SU-DHL-6 (cell line): ENCODE measurements around the gene CCDC86.

Source experiments
- H2AFZ ChIP-seq: fragments of 200-600 bp; sonication (generic); 2 replicates; pipeline ENCODE4 v1.6.1; 2014; ENCODE audit warnings: low read depth, mild to moderate bottlenecking, moderate library complexity, mixed read lengths, antibody characterized with exemption, low read length; ENCODE audit not compliant: severe bottlenecking
- H3F3A ChIP-seq: fragments of 200-600 bp; shearing (Covaris generic); 2 replicates; pipeline ENCODE4 v1.6.0; 2016; ENCODE audit warnings: antibody characterized with exemption, mild to moderate bottlenecking; ENCODE audit not compliant: insufficient read depth
- H3K27ac ChIP-seq: fragments of 200-600 bp; sonication (generic); 2 replicates; pipeline ENCODE4 v1.5.1; 2016; ENCODE audit warnings: low read depth, mild to moderate bottlenecking, low read length, moderate library complexity, mixed read lengths
- H3K27me3 ChIP-seq: fragments of 200-600 bp; sonication (generic), shearing (Covaris generic); 2 replicates; pipeline ENCODE4 v1.6.0; 2014; ENCODE audit warnings: mild to moderate bottlenecking, low read length
- H3K36me3 ChIP-seq: fragments of 200-600 bp; sonication (generic); 2 replicates; pipeline ENCODE4 v1.6.1; 2014; ENCODE audit warnings: mild to moderate bottlenecking, low read length, mixed read lengths
- H3K4me2 ChIP-seq: fragments of 300-600, 200-600 bp; shearing (Covaris generic), sonication (generic); 2 replicates; pipeline ENCODE4 v1.6.0; 2014; ENCODE audit warnings: low read length, low read depth, mild to moderate bottlenecking; ENCODE audit not compliant: poor library complexity, severe bottlenecking
- H3K4me3 ChIP-seq: fragments of 200-600 bp; sonication (generic); 2 replicates; pipeline ENCODE4 v1.5.1; 2014; ENCODE audit warnings: antibody characterized with exemption, low read length, mild to moderate bottlenecking, mixed read lengths; ENCODE audit not compliant: insufficient read depth, poor library complexity, severe bottlenecking
- H3K79me2 ChIP-seq: fragments of 200-600 bp; sonication (generic); 2 replicates; pipeline ENCODE4 v1.6.1; 2014; ENCODE audit warnings: mild to moderate bottlenecking, low read length, moderate library complexity; ENCODE audit not compliant: insufficient read depth
- H3K9ac ChIP-seq: fragments of 200-600 bp; sonication (generic); 2 replicates; pipeline ENCODE4 v1.7.0; 2014; ENCODE audit warnings: mild to moderate bottlenecking, low read length
- H3K9me2 ChIP-seq: fragments of 200-600 bp; sonication (generic); replicated peaks from 2 replicates; pipeline ENCODE4 v1.6.1; 2014; ENCODE audit warnings: low read length; ENCODE audit not compliant: insufficient read depth
- H3K9me3 ChIP-seq: fragments of 200-600 bp; sonication (generic); 2 replicates; pipeline ENCODE4 v1.6.1; 2014; ENCODE audit warnings: low read length, mixed read lengths; ENCODE audit not compliant: insufficient read depth
- H4K20me1 ChIP-seq: fragments of 200-600 bp; sonication (generic); 2 replicates; pipeline ENCODE4 v1.6.1; 2014; ENCODE audit warnings: low read depth, mild to moderate bottlenecking, antibody characterized with exemption, low read length, moderate library complexity, mixed read lengths
- EZH2phosphoT487 ChIP-seq: fragments of 200-600 bp; sonication (generic), shearing (Covaris generic); conservative IDR thresholded peaks from 2 replicates; pipeline ENCODE4 v1.6.1; 2018; ENCODE audit warnings: mild to moderate bottlenecking, antibody characterized with exemption, low read length, moderate library complexity, mixed read lengths
- TF ChIP-seq, protein P1 (sequence below): fragments of 200-600 bp; sonication (generic); IDR thresholded peaks from one replicate; pipeline ENCODE4 v1.5.1; 2017; ENCODE audit warnings: antibody characterized with exemption, mild to moderate bottlenecking, low read length, moderate library complexity; ENCODE audit not compliant: insufficient read depth, poor library complexity, severe bottlenecking

The CCDC86 gene

DNA sequence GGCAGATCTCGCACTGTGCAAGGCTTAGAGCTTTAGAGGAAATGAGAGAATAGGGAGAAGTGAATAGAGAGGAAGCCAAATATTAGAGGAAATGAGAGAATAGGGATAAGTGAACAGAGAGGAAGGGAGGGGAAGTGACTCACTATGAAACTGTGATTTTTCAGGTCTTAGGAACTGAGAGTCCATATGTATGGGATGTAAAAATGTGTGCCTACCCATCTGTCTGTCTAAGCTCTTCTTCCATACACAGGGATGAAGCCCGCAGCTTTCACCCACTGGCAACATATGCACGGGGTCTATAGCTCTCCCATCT lies 6.4 kb upstream of the CCDC86 start:
- H3K9me2 ChIP-seq, result no peaks in the 10 kb centered on the region
- no peaks in the 10 kb centered on the region for H3K79me2 ChIP-seq
- no peak overlapping the region for H3K9ac ChIP-seq
- no peak for TF ChIP-seq EZH2phosphoT487
- TF ChIP-seq, protein P1, sequence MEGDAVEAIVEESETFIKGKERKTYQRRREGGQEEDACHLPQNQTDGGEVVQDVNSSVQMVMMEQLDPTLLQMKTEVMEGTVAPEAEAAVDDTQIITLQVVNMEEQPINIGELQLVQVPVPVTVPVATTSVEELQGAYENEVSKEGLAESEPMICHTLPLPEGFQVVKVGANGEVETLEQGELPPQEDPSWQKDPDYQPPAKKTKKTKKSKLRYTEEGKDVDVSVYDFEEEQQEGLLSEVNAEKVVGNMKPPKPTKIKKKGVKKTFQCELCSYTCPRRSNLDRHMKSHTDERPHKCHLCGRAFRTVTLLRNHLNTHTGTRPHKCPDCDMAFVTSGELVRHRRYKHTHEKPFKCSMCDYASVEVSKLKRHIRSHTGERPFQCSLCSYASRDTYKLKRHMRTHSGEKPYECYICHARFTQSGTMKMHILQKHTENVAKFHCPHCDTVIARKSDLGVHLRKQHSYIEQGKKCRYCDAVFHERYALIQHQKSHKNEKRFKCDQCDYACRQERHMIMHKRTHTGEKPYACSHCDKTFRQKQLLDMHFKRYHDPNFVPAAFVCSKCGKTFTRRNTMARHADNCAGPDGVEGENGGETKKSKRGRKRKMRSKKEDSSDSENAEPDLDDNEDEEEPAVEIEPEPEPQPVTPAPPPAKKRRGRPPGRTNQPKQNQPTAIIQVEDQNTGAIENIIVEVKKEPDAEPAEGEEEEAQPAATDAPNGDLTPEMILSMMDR, result no peak
- no peak overlapping the region for H2AFZ ChIP-seq
- no peak overlapping the region for H3K4me2 ChIP-seq
- no peak overlapping the region for H3K27ac ChIP-seq
- no peaks in the 10 kb centered on the region for H3K9me3 ChIP-seq
- H3K27me3 ChIP-seq, result no peaks in the 10 kb centered on the region
- no peaks in the 10 kb centered on the region for H3K36me3 ChIP-seq
- no peaks in the 10 kb centered on the region for H4K20me1 ChIP-seq
- no peaks in the 10 kb centered on the region for H3F3A ChIP-seq
- H3K4me3 ChIP-seq, result no peak overlapping the region

DNA sequence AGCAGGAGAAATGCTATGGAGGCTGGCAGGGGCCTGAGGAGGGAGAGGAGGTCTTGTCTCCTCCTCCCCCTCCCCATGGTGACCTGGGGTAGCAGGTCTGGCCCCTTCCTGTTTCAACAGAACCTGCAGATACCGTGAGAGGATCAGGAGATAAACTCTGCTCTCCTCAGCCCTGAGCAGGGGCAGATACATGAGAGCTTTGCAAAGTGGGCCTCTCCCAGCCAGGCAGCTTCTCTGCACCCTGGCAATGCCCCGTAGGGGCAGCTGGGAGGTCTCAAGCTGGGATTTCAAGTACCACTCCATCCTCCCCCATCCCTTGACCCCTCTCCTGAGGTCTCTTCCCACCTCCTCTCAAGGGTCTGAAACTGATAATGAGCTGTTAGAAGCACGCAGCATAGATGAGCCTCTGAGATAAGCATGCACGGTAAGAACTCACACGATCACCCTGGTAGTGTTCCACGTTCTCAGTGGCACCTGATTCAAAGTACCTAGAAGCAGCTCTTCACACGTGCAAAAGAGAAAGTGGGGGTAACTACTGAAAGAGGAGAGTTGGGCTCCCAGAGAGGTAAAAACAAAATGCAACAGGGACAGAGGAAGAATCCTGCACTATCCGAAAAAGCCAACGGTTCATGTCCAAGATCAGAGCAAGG lies 4.9 kb upstream of the CCDC86 start:
- Histone ChIP-seq H3K27me3 (no peaks in the 10 kb centered on the region), H3K4me3 (no peak overlapping the region), H3K9me2 (no peaks in the 10 kb centered on the region), H4K20me1 (no peaks in the 10 kb centered on the region), H3K79me2 (peaks cover 1% of the 10 kb centered on the region), H3K4me2 (no peak overlapping the region), H3K36me3 (no peaks in the 10 kb centered on the region), H2AFZ (no peak overlapping the region), H3F3A (no peaks in the 10 kb centered on the region), H3K9me3 (no peaks in the 10 kb centered on the region), H3K9ac (no peak overlapping the region), H3K27ac (no peak overlapping the region)
- TF ChIP-seq, protein P1, result no peak
- no peak for TF ChIP-seq EZH2phosphoT487

DNA sequence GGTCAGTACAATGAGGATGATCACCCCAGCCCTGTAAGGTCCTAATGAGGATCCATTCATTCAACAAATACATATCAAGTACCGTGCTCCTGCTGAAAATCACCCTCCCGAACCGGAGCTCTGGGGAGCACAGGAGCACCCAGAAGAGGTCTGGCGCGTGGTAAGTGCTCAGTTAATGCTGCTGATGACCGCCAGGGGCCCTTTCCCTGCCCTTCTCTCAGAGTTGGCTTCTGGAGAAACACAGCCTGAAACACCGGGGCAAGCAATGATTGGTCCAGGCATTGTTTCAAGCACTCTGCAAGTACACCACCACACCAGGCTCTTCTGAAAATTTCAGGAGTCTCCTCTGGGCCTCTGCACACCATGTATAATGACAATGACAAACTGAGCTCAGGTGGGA lies 3.8 kb upstream of the CCDC86 start:
- no peak overlapping the region for H3K4me3 ChIP-seq
- H3K4me2 ChIP-seq, result no peak overlapping the region
- H3K27ac ChIP-seq, result no peak overlapping the region
- H3F3A ChIP-seq, result no peaks in the 10 kb centered on the region
- no peaks in the 10 kb centered on the region for H4K20me1 ChIP-seq
- no peak overlapping the region for H3K9ac ChIP-seq
- H3K36me3 ChIP-seq, result no peaks in the 10 kb centered on the region
- peaks cover 13% of the 10 kb centered on the region for H3K79me2 ChIP-seq
- H3K9me3 ChIP-seq, result no peaks in the 10 kb centered on the region
- H3K9me2 ChIP-seq, result no peaks in the 10 kb centered on the region
- no peaks in the 10 kb centered on the region for H3K27me3 ChIP-seq
- H2AFZ ChIP-seq, result no peak overlapping the region
- no peak for TF ChIP-seq EZH2phosphoT487
- TF ChIP-seq, protein P1, result no peak
